ENCODE measurements around the gene DGCR2. TPM values are rescaled to one million over a fixed set of nuclear protein-coding genes. Genes with fewer than 3 reads are reported as not detected.

Gene DGCR2
- total RNA-seq, 4 donors from 2014 or later: 29.5 to 62.4 (median 30.5) TPM

GRCh38 chr22:19067696-19068348, 54.4 kb downstream of the DGCR2 start:
- TF ChIP-seq, protein P1, sequence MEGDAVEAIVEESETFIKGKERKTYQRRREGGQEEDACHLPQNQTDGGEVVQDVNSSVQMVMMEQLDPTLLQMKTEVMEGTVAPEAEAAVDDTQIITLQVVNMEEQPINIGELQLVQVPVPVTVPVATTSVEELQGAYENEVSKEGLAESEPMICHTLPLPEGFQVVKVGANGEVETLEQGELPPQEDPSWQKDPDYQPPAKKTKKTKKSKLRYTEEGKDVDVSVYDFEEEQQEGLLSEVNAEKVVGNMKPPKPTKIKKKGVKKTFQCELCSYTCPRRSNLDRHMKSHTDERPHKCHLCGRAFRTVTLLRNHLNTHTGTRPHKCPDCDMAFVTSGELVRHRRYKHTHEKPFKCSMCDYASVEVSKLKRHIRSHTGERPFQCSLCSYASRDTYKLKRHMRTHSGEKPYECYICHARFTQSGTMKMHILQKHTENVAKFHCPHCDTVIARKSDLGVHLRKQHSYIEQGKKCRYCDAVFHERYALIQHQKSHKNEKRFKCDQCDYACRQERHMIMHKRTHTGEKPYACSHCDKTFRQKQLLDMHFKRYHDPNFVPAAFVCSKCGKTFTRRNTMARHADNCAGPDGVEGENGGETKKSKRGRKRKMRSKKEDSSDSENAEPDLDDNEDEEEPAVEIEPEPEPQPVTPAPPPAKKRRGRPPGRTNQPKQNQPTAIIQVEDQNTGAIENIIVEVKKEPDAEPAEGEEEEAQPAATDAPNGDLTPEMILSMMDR (IDR thresholded peaks at IDR 0.05): no peak
- ATAC-seq (ENCODE audit: low FRiP score) (no peak), DNase-seq (ENCODE audit: low spot score) (no peak)

DNA sequence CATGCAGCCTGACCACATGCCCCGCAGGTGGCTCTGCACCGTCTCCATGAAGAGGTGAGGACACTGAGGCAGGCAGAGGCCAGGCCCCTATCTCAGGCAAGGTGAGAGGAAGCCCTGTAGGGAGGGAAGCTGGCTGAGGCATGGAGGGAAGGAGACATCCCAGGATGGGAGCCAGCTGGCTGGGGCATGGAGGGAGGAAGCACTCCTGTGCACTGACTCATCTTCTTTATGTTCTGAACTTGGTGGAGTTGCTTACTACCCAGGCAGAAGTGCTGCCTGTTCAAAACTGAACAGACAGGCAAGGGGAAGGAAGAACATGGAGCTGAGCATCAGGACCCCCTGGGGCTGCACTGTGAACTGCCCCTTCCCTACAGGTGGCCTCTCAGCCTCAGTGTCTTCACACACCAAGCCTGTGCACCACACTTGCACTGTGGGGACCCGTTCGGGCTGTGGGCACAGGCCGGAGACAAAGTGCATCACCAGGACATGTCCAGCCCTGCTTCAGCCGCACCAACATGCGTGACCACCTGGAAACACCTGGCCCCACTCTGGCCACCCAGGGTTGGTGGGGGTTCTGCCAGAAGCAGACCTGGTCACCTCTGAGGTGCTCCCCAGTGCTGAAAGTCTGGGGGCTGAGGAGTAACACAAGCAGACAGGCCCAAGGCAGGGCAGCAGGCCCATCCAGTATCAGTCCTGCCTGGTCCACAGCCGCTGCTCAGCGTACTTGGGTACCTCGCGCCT, 55.5 kb downstream of the DGCR2 start:
- ATAC-seq (ENCODE audit: low FRiP score) (peak; percentile 86), DNase-seq (ENCODE audit: low spot score) (no peak)

GRCh38 chr22:19065929-19066328, 56.3 kb downstream of the DGCR2 start:
- TF ChIP-seq, protein P1 (IDR thresholded peaks at IDR 0.05): no peak
- DNase-seq (ENCODE audit: low spot score): no peak
- no peak for ATAC-seq (ENCODE audit: low FRiP score)

More for the DNA sequence above, 55.5 kb downstream of the DGCR2 start:
- TF ChIP-seq, protein P1 (IDR thresholded peaks at IDR 0.05): no peak

DNA sequence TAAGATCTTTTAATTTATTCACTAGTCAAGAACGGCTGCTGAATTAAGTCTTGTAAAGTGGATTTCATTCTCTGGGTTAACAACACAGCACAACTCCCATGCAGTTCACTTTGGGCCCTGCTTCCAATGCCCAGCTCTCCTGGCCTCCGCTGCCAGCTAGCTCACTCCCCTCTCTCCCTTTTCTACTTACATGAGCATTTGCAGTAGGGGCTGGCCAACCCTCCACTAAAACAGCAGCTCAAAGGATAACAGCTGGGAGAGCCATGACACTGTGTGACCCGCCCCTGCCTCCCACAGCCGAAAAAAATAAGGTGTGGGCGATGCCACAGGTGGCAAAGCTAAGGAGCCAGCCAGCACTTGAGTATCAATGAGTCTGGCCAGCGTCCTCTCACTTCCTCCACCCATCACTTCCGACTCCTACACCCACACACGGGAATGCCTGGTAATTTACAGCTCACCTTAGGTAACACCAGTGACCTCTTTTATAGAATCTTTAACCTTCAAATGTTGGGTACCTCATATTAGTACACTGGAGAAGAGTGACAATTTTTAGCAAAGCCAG, 56.8 kb downstream of the DGCR2 start:
- TF ChIP-seq, protein P1 (IDR thresholded peaks at IDR 0.05): no peak
- no peak for DNase-seq (ENCODE audit: low spot score)
- no peak for ATAC-seq (ENCODE audit: low FRiP score)

DNA sequence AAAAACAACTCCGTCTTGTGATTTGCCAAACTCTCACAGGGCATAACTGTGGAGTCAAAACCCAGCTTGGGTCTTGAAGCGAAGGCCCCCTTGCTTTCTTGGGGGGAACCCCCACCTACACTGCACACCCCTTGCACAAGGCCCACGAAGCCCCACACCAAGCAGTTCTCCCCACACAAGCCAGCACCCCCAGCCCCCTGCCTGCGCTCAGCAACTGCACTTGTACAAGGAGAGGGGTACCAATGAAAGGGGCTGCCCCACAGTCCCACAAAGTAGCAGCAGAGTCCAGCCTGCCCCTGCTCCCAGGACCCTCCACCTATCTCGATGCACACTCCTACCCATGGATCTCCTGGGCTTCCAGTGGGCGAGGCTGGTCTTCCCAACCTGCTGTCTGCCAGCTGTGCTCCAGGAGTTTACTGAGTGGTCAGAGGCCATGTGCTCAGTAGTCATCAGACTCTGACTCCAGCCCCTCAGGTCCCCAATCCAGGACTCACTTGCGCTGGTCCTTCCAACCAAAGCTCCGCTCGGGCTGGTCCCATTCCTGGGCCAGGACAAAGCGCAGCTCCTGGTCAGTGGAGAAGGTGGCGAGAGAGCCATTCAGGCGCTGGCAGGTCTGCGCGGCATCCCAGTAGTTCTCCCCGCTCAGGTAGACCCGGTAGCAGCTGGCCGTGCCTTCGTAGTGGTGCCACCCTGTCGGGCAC, 57.7 kb downstream of the DGCR2 start:
- DNase-seq (ENCODE audit: low spot score): no peak
- TF ChIP-seq, protein P1 (IDR thresholded peaks at IDR 0.05): no peak
- no peak for ATAC-seq (ENCODE audit: low FRiP score)

- DNase-seq (ENCODE audit: low spot score): no peak
- TF ChIP-seq, protein P1 (IDR thresholded peaks at IDR 0.05): no peak
- ATAC-seq (ENCODE audit: low FRiP score): no peak
Measured at GRCh38 chr22:19063581-19064353, 58.4 kb downstream of the DGCR2 start.

All from omental fat pad (tissue), 4 donors.